ENCODE measurements around the gene ABCG1.

The ABCG1 gene

DNA sequence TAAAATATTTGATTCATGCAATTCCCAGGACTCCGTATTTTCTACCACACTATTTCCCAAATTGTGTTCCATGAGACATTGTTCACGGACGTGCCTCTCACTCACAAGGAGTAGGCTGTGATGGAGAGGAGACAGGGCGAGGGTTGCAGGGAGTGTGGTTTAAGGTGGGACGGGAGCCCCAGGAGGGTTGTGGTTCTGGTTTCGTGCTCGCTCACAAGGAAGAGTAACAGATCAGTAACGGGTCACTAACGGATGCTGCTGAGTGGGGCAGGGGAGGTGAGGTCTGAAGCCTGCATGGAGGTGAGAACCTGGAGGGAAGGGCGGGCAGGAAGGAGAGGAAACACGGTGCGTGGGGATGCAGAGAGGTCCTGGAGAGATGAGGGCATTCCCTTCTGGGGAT, 67.5 kb downstream of the ABCG1 start (continued):
- TF ChIP-seq ZFP3 (CRISPR knock-in tag; IDR thresholded peaks at IDR 0.05) (no peak), OSR1 (CRISPR knock-in tag; IDR thresholded peaks at IDR 0.05) (no peak), TCF4 (CRISPR knock-in tag; IDR thresholded peaks at IDR 0.05; ENCODE audit: borderline replicate concordance) (no peak), ZFP30 (CRISPR knock-in tag; IDR thresholded peaks at IDR 0.05) (no peak), BACH2 (CRISPR knock-in tag; IDR thresholded peaks at IDR 0.05; ENCODE audit: borderline replicate concordance) (no peak), RARB (CRISPR knock-in tag; IDR thresholded peaks at IDR 0.05) (no peak), PPARA (CRISPR knock-in tag; IDR thresholded peaks at IDR 0.05; ENCODE audit: borderline replicate concordance) (no peak), ESRRG (CRISPR knock-in tag; IDR thresholded peaks at IDR 0.05) (no peak), ZC3H10 (CRISPR knock-in tag; IDR thresholded peaks at IDR 0.05) (no peak)

GRCh38 chr21:42287193-42288083, 68.5 kb downstream of the ABCG1 start:
- TF ChIP-seq PPARA (CRISPR knock-in tag; IDR thresholded peaks at IDR 0.05; ENCODE audit: borderline replicate concordance) = no peak
- TF ChIP-seq, protein P1, sequence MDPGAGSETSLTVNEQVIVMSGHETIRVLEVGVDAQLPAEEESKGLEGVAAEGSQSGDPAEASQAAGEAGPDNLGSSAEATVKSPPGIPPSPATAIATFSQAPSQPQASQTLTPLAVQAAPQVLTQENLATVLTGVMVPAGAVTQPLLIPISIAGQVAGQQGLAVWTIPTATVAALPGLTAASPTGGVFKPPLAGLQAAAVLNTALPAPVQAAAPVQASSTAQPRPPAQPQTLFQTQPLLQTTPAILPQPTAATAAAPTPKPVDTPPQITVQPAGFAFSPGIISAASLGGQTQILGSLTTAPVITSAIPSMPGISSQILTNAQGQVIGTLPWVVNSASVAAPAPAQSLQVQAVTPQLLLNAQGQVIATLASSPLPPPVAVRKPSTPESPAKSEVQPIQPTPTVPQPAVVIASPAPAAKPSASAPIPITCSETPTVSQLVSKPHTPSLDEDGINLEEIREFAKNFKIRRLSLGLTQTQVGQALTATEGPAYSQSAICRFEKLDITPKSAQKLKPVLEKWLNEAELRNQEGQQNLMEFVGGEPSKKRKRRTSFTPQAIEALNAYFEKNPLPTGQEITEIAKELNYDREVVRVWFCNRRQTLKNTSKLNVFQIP (CRISPR knock-in tag; IDR thresholded peaks at IDR 0.05; ENCODE audit: borderline replicate concordance, low read depth) = no peak
- TF ChIP-seq ZNF70 (CRISPR knock-in tag; IDR thresholded peaks at IDR 0.05) = no peak
- TF ChIP-seq TCF4 (CRISPR knock-in tag; IDR thresholded peaks at IDR 0.05; ENCODE audit: borderline replicate concordance) = no peak
- TF ChIP-seq, protein P2, sequence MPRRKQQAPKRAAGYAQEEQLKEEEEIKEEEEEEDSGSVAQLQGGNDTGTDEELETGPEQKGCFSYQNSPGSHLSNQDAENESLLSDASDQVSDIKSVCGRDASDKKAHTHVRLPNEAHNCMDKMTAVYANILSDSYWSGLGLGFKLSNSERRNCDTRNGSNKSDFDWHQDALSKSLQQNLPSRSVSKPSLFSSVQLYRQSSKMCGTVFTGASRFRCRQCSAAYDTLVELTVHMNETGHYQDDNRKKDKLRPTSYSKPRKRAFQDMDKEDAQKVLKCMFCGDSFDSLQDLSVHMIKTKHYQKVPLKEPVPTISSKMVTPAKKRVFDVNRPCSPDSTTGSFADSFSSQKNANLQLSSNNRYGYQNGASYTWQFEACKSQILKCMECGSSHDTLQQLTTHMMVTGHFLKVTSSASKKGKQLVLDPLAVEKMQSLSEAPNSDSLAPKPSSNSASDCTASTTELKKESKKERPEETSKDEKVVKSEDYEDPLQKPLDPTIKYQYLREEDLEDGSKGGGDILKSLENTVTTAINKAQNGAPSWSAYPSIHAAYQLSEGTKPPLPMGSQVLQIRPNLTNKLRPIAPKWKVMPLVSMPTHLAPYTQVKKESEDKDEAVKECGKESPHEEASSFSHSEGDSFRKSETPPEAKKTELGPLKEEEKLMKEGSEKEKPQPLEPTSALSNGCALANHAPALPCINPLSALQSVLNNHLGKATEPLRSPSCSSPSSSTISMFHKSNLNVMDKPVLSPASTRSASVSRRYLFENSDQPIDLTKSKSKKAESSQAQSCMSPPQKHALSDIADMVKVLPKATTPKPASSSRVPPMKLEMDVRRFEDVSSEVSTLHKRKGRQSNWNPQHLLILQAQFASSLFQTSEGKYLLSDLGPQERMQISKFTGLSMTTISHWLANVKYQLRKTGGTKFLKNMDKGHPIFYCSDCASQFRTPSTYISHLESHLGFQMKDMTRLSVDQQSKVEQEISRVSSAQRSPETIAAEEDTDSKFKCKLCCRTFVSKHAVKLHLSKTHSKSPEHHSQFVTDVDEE (CRISPR knock-in tag; IDR thresholded peaks at IDR 0.05) = no peak
- no peak for TF ChIP-seq SNAI2 (CRISPR knock-in tag; IDR thresholded peaks at IDR 0.05)
- TF ChIP-seq RARB (CRISPR knock-in tag; IDR thresholded peaks at IDR 0.05) = no peak
- no peak for TF ChIP-seq ZFP30 (CRISPR knock-in tag; IDR thresholded peaks at IDR 0.05)
- no peak for TF ChIP-seq TOX (CRISPR knock-in tag; IDR thresholded peaks at IDR 0.05; ENCODE audit: borderline replicate concordance)
- no peak for TF ChIP-seq ARNTL (CRISPR knock-in tag; IDR thresholded peaks at IDR 0.05; ENCODE audit: borderline replicate concordance, low read depth)
- TF ChIP-seq BACH2 (CRISPR knock-in tag; IDR thresholded peaks at IDR 0.05; ENCODE audit: borderline replicate concordance) = no peak
- TF ChIP-seq CREB5 (CRISPR knock-in tag; IDR thresholded peaks at IDR 0.05; ENCODE audit: low read depth) = no peak
- no peak for ATAC-seq

- TF ChIP-seq ZNF8 (CRISPR knock-in tag; IDR thresholded peaks at IDR 0.05) (no peak), ESRRG (CRISPR knock-in tag; IDR thresholded peaks at IDR 0.05) (no peak), SNAI2 (CRISPR knock-in tag; IDR thresholded peaks at IDR 0.05) (no peak), TCF4 (CRISPR knock-in tag; IDR thresholded peaks at IDR 0.05; ENCODE audit: borderline replicate concordance) (no peak), OSR1 (CRISPR knock-in tag; IDR thresholded peaks at IDR 0.05) (no peak), GLIS3 (CRISPR knock-in tag; IDR thresholded peaks at IDR 0.05) (no peak), PPARA (CRISPR knock-in tag; IDR thresholded peaks at IDR 0.05; ENCODE audit: borderline replicate concordance) (no peak), ARNTL (CRISPR knock-in tag; IDR thresholded peaks at IDR 0.05; ENCODE audit: borderline replicate concordance, low read depth) (no peak), CSDC2 (CRISPR knock-in tag; IDR thresholded peaks at IDR 0.05) (no peak), ZFP3 (CRISPR knock-in tag; IDR thresholded peaks at IDR 0.05) (no peak), TOX (CRISPR knock-in tag; IDR thresholded peaks at IDR 0.05; ENCODE audit: borderline replicate concordance) (no peak)
- TF ChIP-seq, protein P3, sequence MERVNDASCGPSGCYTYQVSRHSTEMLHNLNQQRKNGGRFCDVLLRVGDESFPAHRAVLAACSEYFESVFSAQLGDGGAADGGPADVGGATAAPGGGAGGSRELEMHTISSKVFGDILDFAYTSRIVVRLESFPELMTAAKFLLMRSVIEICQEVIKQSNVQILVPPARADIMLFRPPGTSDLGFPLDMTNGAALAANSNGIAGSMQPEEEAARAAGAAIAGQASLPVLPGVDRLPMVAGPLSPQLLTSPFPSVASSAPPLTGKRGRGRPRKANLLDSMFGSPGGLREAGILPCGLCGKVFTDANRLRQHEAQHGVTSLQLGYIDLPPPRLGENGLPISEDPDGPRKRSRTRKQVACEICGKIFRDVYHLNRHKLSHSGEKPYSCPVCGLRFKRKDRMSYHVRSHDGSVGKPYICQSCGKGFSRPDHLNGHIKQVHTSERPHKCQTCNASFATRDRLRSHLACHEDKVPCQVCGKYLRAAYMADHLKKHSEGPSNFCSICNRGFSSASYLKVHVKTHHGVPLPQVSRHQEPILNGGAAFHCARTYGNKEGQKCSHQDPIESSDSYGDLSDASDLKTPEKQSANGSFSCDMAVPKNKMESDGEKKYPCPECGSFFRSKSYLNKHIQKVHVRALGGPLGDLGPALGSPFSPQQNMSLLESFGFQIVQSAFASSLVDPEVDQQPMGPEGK (CRISPR knock-in tag; IDR thresholded peaks at IDR 0.05; ENCODE audit: borderline replicate concordance) = no peak
- TF ChIP-seq, protein P1 (CRISPR knock-in tag; IDR thresholded peaks at IDR 0.05; ENCODE audit: borderline replicate concordance, low read depth) = no peak
- TF ChIP-seq, protein P2 (CRISPR knock-in tag; IDR thresholded peaks at IDR 0.05) = no peak
- ATAC-seq = no peak
Observed at GRCh38 chr21:42288962-42289361, 70.0 kb downstream of the ABCG1 start.

Data from SK-N-SH treated with all-trans-retinoic acid at 6 μM for 48 hours (cell line).